Ishikawa (cell line): ENCODE results near the gene ATF1.

Experiments
- CEBPB ChIP-seq: IDR thresholded peaks from 2 replicates; pipeline ENCODE4 v1.6.1; 2012
- CREB1 ChIP-seq: IDR thresholded peaks from 2 replicates; pipeline ENCODE4 v1.6.1; 2012; ENCODE audit warnings: low read depth
- EGR1 ChIP-seq: IDR thresholded peaks from 2 replicates; pipeline ENCODE4 v1.6.1; 2012
- FOXM1 ChIP-seq: IDR thresholded peaks from 2 replicates; pipeline ENCODE4 v1.6.1; 2012; ENCODE audit warnings: low read depth, borderline replicate concordance
- RAD21 ChIP-seq: IDR thresholded peaks from 2 replicates; pipeline ENCODE4 v1.6.1; 2012; ENCODE audit warnings: low read depth
- REST ChIP-seq: IDR thresholded peaks from 2 replicates; pipeline ENCODE4 v1.6.1; 2012; ENCODE audit warnings: low read depth, mild to moderate bottlenecking
- TAF1 ChIP-seq: IDR thresholded peaks from 2 replicates; pipeline ENCODE4 v1.6.1; 2012; ENCODE audit warnings: low read depth, mild to moderate bottlenecking
- YY1 ChIP-seq: IDR thresholded peaks from 2 replicates; pipeline ENCODE4 v1.6.1; 2012; ENCODE audit warnings: low read depth
- ZBTB7A ChIP-seq: IDR thresholded peaks from 2 replicates; pipeline ENCODE4 v1.6.1; 2012; ENCODE audit warnings: low read depth
- TF ChIP-seq, protein P1 (sequence below): IDR thresholded peaks from 2 replicates; pipeline ENCODE4 v1.6.1; 2012

- TF ChIP-seq, protein P1, sequence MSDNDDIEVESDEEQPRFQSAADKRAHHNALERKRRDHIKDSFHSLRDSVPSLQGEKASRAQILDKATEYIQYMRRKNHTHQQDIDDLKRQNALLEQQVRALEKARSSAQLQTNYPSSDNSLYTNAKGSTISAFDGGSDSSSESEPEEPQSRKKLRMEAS = no peak
- TF ChIP-seq REST = no peak
- no peak for TF ChIP-seq CREB1
- TF ChIP-seq RAD21 = no peak
- TF ChIP-seq YY1 = no peak
- TF ChIP-seq CEBPB = no peak
- TF ChIP-seq FOXM1 = no peak
- no peak for TF ChIP-seq ZBTB7A
- no peak for TF ChIP-seq TAF1
- no peak for TF ChIP-seq EGR1
Observed at GRCh38 chr12:50862316-50862715, 98.4 kb downstream of the ATF1 start.
